Osteocyte (in vitro differentiated cells): ENCODE measurements around the gene ACP7. TPM values are rescaled to one million over a fixed set of nuclear protein-coding genes. Genes with fewer than 3 reads are reported as not detected.
"Not testable (repeated sequence)": the region's sequence is repeated elsewhere in the genome, so short reads cannot be mapped to it uniquely, and the experiment has no call there.

Experiments used
- DNase-seq: peaks from one replicate; pipeline ENCODE4 v3.0.0; 2021; ENCODE audit warnings: mixed read lengths; ENCODE audit not compliant: unreplicated experiment; ENCODE audit errors: extremely low spot score
- H3K27ac Mint-ChIP-seq: one replicate; pipeline ENCODE4 v1.8.0; 2021; ENCODE audit warnings: mild to moderate bottlenecking, mixed read lengths; ENCODE audit not compliant: unreplicated experiment
- H3K27me3 Mint-ChIP-seq: one replicate; pipeline ENCODE4 v1.8.0; 2021; ENCODE audit warnings: mixed read lengths; ENCODE audit not compliant: unreplicated experiment
- H3K36me3 Mint-ChIP-seq: one replicate; pipeline ENCODE4 v1.8.0; 2021; ENCODE audit warnings: mixed read lengths; ENCODE audit not compliant: unreplicated experiment
- H3K4me1 Mint-ChIP-seq: one replicate; pipeline ENCODE4 v1.8.0; 2021; ENCODE audit warnings: mixed read lengths; ENCODE audit not compliant: unreplicated experiment
- H3K4me3 Mint-ChIP-seq: one replicate; pipeline ENCODE4 v1.8.0; 2021; ENCODE audit warnings: mild to moderate bottlenecking, moderate library complexity, mixed read lengths; ENCODE audit not compliant: unreplicated experiment
- H3K9me3 Mint-ChIP-seq: one replicate; pipeline ENCODE4 v1.8.0; 2021; ENCODE audit warnings: mixed read lengths; ENCODE audit not compliant: unreplicated experiment
- CTCF ChIP-seq: fragments of 200-600 bp; sonication (generic); IDR thresholded peaks from 2 replicates; pipeline ENCODE4 v1.5.0; 2021; ENCODE audit warnings: antibody characterized with exemption, mild to moderate bottlenecking, moderate library complexity
- total RNA-seq: library from RNA; stranded (reverse); gene quantifications from 2 replicates; pipeline ENCODE4 v1.2.1, GENCODE V29; 2021

The ACP7 gene
- total RNA-seq, 1 donor from 2014 or later: not detected

GRCh38 chr19:39064405-39064804, 19.8 kb upstream of the ACP7 start:
- DNase-seq: no peak
- no peak for TF ChIP-seq CTCF
- H3K27ac Mint-ChIP-seq: no peak overlapping the region
- no peaks in the 10 kb centered on the region for H3K4me1 Mint-ChIP-seq
- no peaks in the 10 kb centered on the region for H3K36me3 Mint-ChIP-seq
- peaks cover 22% of the 10 kb centered on the region for H3K27me3 Mint-ChIP-seq
- H3K9me3 Mint-ChIP-seq: no peaks in the 10 kb centered on the region
- H3K4me3 Mint-ChIP-seq: no peak overlapping the region

DNA sequence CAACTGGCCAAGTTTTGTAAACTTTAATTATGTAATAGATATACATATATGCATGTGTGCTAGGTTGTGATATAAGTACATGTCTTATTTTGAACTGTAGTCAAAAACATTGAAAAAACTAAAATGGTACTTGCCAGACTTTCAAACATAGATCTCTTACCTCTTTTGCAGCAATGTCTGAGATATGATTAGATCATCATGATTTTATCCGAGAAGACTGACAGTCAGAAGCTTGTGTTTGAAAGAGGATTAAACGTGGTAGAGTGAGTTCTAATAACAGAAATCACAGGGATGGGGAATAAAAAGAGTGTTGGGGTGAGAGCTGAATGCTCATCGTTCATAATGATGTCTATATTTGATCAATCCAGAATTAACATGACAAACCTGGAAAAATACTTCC, 18.2 kb upstream of the ACP7 start:
- no peak overlapping the region for H3K27ac Mint-ChIP-seq
- H3K4me3 Mint-ChIP-seq: no peak overlapping the region
- H3K9me3 Mint-ChIP-seq: no peaks in the 10 kb centered on the region
- no peaks in the 10 kb centered on the region for H3K36me3 Mint-ChIP-seq
- peaks cover 16% of the 10 kb centered on the region for H3K27me3 Mint-ChIP-seq
- TF ChIP-seq CTCF: no peak
- no peak for DNase-seq
- H3K4me1 Mint-ChIP-seq: no peaks in the 10 kb centered on the region

DNA sequence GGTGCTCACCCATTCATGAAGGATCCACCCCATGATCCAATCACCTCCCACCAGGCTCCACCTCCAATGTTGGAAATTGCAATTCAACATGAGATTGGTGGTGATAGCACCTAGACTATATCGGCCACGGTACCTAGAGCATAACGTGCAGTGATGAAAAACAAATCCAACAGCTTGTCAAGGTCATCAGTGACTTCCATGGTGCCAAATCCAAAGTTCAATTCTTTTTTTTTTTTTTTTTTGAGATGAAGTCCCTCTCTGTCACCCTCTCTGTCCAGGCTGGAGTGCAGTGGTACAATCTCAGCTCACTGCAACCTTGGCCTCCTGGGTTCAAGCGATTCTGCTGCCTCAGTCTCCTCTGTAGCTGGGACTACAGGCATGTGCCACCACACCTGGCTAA, 17.1 kb upstream of the ACP7 start:
- H3K27ac Mint-ChIP-seq: no peak overlapping the region
- no peaks in the 10 kb centered on the region for H3K9me3 Mint-ChIP-seq
- no peak for TF ChIP-seq CTCF
- no peaks in the 10 kb centered on the region for H3K36me3 Mint-ChIP-seq
- no peak for DNase-seq
- no peaks in the 10 kb centered on the region for H3K4me1 Mint-ChIP-seq
- no peak overlapping the region for H3K4me3 Mint-ChIP-seq
- peaks cover 11% of the 10 kb centered on the region for H3K27me3 Mint-ChIP-seq

- H3K4me1 Mint-ChIP-seq, H3K36me3 Mint-ChIP-seq, H3K9me3 Mint-ChIP-seq, DNase-seq, H3K4me3 Mint-ChIP-seq, H3K27ac Mint-ChIP-seq: not testable (repeated sequence)
- peaks cover 11% of the 10 kb centered on the region for H3K27me3 Mint-ChIP-seq
Measured at GRCh38 chr19:39068259-39068658, 15.9 kb upstream of the ACP7 start.

GRCh38 chr19:39070888-39071287, 13.3 kb upstream of the ACP7 start:
- no peak overlapping the region for H3K27ac Mint-ChIP-seq
- TF ChIP-seq CTCF: no peak
- no peaks in the 10 kb centered on the region for H3K9me3 Mint-ChIP-seq
- DNase-seq: no peak
- H3K36me3 Mint-ChIP-seq: no peaks in the 10 kb centered on the region
- H3K4me3 Mint-ChIP-seq: no peak overlapping the region
- H3K4me1 Mint-ChIP-seq: peaks cover 6% of the 10 kb centered on the region
- H3K27me3 Mint-ChIP-seq: peaks cover 8% of the 10 kb centered on the region

- no peak for DNase-seq
- H3K27me3 Mint-ChIP-seq: no peaks in the 10 kb centered on the region
- no peaks in the 10 kb centered on the region for H3K9me3 Mint-ChIP-seq
- no peaks in the 10 kb centered on the region for H3K36me3 Mint-ChIP-seq
- no peak overlapping the region for H3K4me3 Mint-ChIP-seq
- H3K27ac Mint-ChIP-seq: no peak overlapping the region
- H3K4me1 Mint-ChIP-seq: peaks cover 6% of the 10 kb centered on the region
- TF ChIP-seq CTCF: no peak
Measured at GRCh38 chr19:39074205-39074692, 9.9 kb upstream of the ACP7 start.
